ENCODE results near the gene TMEM74B. TPM values are rescaled to one million over a fixed set of nuclear protein-coding genes. Genes with fewer than 3 reads are reported as not detected.

TMEM74B gene
- total and polyA plus RNA-seq, 4 donors = 0.14 to 3.4 (median 0.59) TPM

DNA sequence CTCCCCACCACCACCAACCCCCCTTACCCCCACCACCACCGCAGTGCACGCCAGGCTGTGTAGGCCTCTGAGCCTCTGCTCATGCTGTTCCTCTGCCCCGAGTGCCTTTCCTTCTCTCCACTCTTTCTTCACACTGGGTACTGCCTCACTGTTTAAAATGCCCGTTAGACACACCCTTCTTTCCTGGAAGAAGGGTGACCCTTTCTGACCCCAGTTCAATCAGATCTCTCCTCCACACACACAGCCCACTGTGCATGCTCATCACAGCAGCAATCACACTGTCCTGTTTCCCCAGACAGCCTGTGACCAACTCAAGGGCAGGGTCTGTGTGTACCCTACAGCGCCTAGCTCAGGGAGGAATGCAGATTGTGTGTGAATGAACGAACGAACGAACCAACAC is 10.0 kb downstream of the TMEM74B start:
- 88% methylated on average over 8 of the region's 8 CpGs for WGBS
- Histone ChIP-seq H3K27ac (ENCODE audit: low read depth in 1 of 2, low read length in 2 of 2) (no peak overlapping the region), H3K4me3 (ENCODE audit: low read depth in 1 of 3, low read length in 3 of 3) (no peak overlapping the region), H3K4me1 (ENCODE audit: control insufficient read depth in 4 of 4, insufficient read depth in 4 of 4, low read length in 3 of 4) (peaks cover 5 to 16% (median 11%) of the 10 kb centered on the region in 4 donors), H3K27me3 (ENCODE audit: control insufficient read depth in 4 of 4, insufficient read depth in 4 of 4, low read length in 3 of 4) (no peaks in the 10 kb centered on the region), H3K36me3 (ENCODE audit: control insufficient read depth in 4 of 4, insufficient read depth in 3 of 4, low read depth in 1 of 4, low read length in 3 of 4) (peaks cover 0 to 27% (median 6%) of the 10 kb centered on the region in 4 donors), H3K9ac (ENCODE audit: low read depth in 1 of 2, low read length in 2 of 2) (no peak overlapping the region), H3K9me3 (ENCODE audit: control insufficient read depth in 4 of 4, low read length in 3 of 4) (no peaks in the 10 kb centered on the region)
- no peak for TF ChIP-seq SP1 (IDR thresholded peaks at IDR 0.05)
- TF ChIP-seq YY1 (IDR thresholded peaks at IDR 0.05) = no peak
- no peak for TF ChIP-seq NR2F2 (IDR thresholded peaks at IDR 0.05)
- TF ChIP-seq TAF1 (conservative IDR thresholded peaks at IDR 0.05) = no peak
- TF ChIP-seq, protein P1, sequence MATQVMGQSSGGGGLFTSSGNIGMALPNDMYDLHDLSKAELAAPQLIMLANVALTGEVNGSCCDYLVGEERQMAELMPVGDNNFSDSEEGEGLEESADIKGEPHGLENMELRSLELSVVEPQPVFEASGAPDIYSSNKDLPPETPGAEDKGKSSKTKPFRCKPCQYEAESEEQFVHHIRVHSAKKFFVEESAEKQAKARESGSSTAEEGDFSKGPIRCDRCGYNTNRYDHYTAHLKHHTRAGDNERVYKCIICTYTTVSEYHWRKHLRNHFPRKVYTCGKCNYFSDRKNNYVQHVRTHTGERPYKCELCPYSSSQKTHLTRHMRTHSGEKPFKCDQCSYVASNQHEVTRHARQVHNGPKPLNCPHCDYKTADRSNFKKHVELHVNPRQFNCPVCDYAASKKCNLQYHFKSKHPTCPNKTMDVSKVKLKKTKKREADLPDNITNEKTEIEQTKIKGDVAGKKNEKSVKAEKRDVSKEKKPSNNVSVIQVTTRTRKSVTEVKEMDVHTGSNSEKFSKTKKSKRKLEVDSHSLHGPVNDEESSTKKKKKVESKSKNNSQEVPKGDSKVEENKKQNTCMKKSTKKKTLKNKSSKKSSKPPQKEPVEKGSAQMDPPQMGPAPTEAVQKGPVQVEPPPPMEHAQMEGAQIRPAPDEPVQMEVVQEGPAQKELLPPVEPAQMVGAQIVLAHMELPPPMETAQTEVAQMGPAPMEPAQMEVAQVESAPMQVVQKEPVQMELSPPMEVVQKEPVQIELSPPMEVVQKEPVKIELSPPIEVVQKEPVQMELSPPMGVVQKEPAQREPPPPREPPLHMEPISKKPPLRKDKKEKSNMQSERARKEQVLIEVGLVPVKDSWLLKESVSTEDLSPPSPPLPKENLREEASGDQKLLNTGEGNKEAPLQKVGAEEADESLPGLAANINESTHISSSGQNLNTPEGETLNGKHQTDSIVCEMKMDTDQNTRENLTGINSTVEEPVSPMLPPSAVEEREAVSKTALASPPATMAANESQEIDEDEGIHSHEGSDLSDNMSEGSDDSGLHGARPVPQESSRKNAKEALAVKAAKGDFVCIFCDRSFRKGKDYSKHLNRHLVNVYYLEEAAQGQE (IDR thresholded peaks at IDR 0.05) = no peak
- TF ChIP-seq, protein P2, sequence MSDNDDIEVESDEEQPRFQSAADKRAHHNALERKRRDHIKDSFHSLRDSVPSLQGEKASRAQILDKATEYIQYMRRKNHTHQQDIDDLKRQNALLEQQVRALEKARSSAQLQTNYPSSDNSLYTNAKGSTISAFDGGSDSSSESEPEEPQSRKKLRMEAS (IDR thresholded peaks at IDR 0.05) = no peak
- DNase-seq (ENCODE audit: low spot score) = no peak

DNA sequence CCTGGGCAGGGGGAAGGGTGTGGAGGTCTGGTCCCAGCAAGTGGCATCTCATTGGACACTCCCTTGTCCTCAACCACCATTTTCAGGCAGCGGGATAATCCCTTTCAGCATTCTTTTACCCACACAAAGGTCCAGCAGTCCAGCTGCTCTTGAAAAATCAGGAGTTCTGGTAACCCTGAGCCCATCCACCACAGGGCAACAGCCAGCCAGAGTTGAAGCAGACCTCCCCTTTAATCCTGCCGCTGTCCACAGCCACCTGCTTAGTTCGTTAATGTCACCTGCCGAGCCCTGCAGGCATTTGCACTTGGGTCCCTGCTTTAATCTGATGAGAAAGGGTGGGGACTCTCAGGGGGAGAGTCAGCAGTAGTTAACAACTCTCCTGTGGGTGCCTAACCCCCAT is 11.1 kb downstream of the TMEM74B start:
- Histone ChIP-seq H3K27ac (ENCODE audit: low read depth in 1 of 2, low read length in 2 of 2) (no peak overlapping the region), H3K9ac (ENCODE audit: low read depth in 1 of 2, low read length in 2 of 2) (no peak overlapping the region), H3K27me3 (ENCODE audit: control insufficient read depth in 4 of 4, insufficient read depth in 4 of 4, low read length in 3 of 4) (no peaks in the 10 kb centered on the region), H3K36me3 (ENCODE audit: control insufficient read depth in 4 of 4, insufficient read depth in 3 of 4, low read depth in 1 of 4, low read length in 3 of 4) (peaks cover 2 to 34% (median 17%) of the 10 kb centered on the region in 4 donors), H3K4me1 (ENCODE audit: control insufficient read depth in 4 of 4, insufficient read depth in 4 of 4, low read length in 3 of 4) (peaks cover 5 to 15% (median 11%) of the 10 kb centered on the region in 4 donors), H3K4me3 (ENCODE audit: low read depth in 1 of 3, low read length in 3 of 3) (no peak overlapping the region), H3K9me3 (ENCODE audit: control insufficient read depth in 4 of 4, low read length in 3 of 4) (no peaks in the 10 kb centered on the region)
- 87% methylated on average over 4 of the region's 4 CpGs for WGBS
- TF ChIP-seq, protein P3, sequence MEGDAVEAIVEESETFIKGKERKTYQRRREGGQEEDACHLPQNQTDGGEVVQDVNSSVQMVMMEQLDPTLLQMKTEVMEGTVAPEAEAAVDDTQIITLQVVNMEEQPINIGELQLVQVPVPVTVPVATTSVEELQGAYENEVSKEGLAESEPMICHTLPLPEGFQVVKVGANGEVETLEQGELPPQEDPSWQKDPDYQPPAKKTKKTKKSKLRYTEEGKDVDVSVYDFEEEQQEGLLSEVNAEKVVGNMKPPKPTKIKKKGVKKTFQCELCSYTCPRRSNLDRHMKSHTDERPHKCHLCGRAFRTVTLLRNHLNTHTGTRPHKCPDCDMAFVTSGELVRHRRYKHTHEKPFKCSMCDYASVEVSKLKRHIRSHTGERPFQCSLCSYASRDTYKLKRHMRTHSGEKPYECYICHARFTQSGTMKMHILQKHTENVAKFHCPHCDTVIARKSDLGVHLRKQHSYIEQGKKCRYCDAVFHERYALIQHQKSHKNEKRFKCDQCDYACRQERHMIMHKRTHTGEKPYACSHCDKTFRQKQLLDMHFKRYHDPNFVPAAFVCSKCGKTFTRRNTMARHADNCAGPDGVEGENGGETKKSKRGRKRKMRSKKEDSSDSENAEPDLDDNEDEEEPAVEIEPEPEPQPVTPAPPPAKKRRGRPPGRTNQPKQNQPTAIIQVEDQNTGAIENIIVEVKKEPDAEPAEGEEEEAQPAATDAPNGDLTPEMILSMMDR (IDR thresholded peaks at IDR 0.05; ENCODE audit: low read depth, low read length, missing input control) = no peak
- TF ChIP-seq, protein P1 (IDR thresholded peaks at IDR 0.05) = no peak
- no peak for TF ChIP-seq JUND (IDR thresholded peaks at IDR 0.05)
- no peak for TF ChIP-seq RXRA (IDR thresholded peaks at IDR 0.05)
- no peak for TF ChIP-seq HNF4A (conservative IDR thresholded peaks at IDR 0.05)
- TF ChIP-seq, protein P4, sequence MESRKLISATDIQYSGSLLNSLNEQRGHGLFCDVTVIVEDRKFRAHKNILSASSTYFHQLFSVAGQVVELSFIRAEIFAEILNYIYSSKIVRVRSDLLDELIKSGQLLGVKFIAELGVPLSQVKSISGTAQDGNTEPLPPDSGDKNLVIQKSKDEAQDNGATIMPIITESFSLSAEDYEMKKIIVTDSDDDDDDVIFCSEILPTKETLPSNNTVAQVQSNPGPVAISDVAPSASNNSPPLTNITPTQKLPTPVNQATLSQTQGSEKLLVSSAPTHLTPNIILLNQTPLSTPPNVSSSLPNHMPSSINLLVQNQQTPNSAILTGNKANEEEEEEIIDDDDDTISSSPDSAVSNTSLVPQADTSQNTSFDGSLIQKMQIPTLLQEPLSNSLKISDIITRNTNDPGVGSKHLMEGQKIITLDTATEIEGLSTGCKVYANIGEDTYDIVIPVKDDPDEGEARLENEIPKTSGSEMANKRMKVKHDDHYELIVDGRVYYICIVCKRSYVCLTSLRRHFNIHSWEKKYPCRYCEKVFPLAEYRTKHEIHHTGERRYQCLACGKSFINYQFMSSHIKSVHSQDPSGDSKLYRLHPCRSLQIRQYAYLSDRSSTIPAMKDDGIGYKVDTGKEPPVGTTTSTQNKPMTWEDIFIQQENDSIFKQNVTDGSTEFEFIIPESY (IDR thresholded peaks at IDR 0.05) = no peak
- TF ChIP-seq, protein P5, sequence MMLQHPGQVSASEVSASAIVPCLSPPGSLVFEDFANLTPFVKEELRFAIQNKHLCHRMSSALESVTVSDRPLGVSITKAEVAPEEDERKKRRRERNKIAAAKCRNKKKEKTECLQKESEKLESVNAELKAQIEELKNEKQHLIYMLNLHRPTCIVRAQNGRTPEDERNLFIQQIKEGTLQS (IDR thresholded peaks at IDR 0.05) = no peak
- TF ChIP-seq GABPA (IDR thresholded peaks at IDR 0.05 in 1 of 2, conservative IDR thresholded peaks at IDR 0.05 in 1 of 2) = no peak
- TF ChIP-seq, protein P2 (IDR thresholded peaks at IDR 0.05) = no peak
- TF ChIP-seq RAD21 (IDR thresholded peaks at IDR 0.05) = no peak
- no peak for TF ChIP-seq FOXA1 (IDR thresholded peaks at IDR 0.05)
- TF ChIP-seq FOXA2 (IDR thresholded peaks at IDR 0.05) = no peak
- DNase-seq (ENCODE audit: low spot score) = no peak

All from liver (tissue), 9 donors.